HG02642 (cell line): ENCODE measurements around the gene GSE1.

Source experiments
- ATAC-seq: cut with Tn5 transposase; IDR thresholded peaks from one replicate; pipeline ENCODE4 v1.9.1; 2021; ENCODE audit warnings: mild to moderate bottlenecking; ENCODE audit not compliant: unreplicated experiment, poor library complexity

GSE1 gene

DNA sequence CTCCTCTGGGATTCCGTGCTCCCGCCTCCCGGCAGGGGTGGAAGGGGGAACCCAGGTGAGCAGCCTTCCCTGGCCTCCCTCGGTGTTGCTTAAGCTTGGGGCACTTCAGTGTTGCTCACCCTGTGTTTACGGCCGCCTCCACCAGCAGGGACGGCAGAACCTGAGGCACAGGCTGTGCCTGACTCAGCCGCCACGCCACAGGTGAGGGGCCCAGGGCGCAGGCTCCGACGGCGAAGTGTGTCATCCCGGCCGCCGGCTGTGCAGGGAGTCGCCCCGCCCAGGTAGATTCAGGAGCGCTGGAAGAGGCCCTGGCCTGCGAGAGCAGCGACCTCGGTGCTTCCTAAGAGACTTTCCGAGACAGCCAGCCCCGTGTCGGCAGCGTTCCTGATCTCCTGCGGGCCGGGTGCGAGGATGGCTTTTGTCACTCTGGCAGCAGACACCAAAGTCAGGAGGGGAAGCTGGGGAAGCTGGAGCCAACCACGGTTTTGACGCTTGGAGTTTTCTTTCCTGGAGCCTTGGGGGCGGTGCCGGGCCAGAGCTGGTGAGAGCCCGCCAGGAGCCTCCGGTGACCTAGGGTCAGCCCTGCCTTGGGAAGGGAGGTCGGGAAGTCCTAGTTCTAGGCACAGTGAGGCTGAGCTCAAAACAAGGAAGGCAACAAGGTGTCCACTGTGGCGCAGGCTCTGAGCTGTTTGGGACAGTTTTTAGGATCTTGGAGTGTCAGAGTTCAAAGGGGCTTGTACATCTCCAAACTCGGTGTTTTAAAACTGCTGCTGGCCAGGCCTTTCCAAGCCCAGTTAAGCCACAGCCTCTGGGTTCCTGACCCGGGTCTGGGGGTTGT lies 2.1 kb downstream of the GSE1 start:
- ATAC-seq = no peak

DNA sequence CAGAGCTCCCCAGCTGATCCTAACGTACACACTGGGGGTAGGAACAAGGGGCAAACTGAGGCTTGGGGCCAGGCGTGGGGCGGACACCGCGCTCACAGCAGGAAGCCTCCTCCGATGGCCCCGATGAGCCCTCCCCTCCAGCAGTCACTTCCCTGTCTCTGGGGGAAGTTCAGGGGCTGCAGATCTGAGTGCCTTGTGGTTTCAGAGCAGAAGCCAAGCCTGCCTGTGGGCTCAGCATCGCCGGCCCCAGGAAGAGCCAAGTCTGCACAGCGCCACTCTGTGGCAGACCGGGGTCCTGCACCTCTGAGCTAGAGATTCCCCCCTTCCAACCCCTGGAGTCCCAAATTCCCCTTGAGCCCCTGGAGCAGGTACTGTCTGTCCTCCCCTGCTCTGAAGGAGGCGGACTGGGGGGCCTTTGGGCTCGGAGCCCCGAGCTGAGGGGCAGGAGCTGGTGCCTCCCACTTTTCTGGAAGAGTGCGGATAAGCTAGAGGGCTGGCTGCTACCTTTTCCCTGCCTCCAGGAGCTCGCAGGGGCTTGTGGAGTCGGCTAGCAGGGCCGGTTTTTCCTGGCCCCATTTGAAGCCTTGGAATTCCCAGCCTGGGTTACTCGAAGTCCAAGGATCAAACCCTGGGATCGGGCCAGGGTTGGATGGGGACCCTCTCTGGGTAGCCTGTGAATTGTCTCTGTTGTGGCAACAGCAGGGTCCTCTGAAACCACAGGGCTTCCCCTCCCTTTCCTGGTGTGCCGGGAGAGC lies 2.9 kb downstream of the GSE1 start:
- peak; percentile 34 for ATAC-seq

DNA sequence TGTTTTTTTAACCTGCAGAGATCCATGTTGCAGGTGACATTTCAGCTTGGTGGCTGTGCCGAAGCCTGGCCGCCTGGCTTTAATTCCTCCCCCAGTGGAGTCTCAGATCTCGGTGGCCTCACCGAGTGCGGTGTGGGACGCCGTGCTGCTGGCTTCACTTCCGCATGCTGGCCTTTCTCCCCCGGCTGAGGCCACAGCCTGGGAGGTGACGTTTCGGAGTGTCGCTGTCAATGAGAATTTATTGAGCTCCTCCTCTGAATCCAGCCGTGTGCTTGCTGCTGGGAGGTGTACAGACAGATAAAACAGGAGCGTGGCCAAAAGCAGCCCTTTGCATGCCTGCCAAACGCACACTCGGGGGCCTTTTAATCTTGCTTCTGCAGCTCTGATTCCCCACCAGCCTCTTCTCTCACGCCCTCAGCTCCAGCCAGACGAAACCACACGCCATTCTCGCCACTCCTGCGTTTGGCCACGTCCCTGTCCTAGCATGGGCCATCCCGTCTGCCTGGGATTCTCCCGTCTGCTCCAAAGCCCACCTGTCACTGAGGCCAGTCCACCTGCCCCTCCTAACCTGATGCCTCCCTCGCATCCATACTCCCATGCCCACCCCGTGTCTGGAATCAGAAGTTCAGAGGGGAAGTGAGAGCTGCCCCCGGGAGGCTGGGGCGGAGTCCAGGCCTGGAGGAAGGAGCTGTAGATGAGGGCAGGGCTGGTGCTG lies 3.6 kb downstream of the GSE1 start:
- ATAC-seq = no peak

DNA sequence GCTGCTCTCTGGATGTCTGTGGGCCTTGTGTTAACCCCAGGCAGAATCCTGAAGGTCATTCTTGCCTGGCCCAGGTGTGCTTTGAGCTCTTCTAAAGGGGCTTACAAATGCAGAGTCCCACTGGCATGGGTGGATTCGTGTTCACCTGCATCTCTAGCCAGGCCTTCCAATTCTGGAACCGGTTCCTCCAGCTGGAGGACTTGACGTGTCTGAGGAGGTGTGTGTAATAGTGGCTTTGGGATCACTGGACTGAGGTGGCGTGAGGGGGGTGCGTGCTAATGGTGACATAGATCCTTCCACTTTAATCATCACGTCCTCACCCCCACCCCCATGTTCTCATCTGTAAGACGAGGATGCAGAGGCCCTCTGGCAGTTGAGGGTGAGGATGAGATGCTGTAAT lies 4.8 kb downstream of the GSE1 start:
- no peak for ATAC-seq

DNA sequence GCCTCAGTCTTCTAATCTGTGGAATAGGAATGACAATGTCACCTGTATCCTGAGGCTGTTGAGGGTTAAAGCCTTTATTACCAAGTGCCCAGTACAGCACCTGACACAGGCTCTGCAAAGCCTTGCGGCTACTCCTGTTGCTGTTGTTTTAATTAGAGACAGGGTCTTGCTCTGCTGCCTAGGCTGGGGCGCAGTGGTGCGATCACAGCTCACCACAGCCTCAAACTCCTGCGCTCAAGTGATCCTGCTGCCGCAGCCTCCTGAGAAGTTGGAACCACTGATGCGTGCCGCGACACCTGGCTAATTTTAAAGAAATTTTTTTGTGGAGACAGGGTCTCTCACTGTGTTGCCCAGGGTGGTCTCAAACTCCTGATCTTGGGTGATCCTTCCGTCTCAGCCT lies 5.4 kb downstream of the GSE1 start:
- no peak for ATAC-seq

DNA sequence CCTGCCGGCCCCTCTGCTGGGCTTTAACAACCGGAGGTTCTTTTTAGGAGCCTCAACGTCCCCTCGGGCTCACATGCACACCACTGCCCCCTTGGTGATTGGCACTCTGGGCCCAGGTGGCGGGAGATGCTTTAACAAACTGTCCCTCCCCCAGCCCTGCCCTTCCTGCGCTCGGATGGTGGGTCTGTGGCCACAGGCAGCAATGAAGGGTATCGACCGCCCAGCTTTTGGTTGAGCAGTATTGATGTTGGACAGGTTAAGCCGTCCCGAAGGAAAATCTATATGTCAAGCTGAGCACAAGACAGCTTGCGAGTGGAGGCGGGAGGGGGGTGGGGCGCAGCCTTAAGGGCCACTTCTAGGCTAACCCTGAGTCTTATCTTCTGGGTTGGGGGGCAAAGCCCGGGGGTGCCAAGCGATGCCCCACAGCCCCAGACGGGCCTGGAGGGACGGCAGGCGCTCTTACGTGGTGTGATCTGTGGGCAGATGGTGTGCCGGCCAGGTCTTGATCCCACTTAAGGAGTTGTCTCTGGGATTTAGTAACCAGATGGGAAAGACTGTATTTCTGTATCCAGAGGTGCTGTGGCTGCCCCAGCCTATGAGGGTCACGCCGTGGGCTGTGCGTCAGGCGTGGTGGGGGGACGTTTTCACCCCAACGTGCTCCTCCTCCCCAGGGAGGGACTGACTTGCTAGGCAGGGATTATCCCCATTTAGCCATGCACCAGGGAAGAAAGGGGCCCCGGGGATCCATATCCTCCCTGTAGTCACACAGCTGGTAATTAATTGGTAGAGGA lies 6.2 kb downstream of the GSE1 start:
- ATAC-seq = no peak

DNA sequence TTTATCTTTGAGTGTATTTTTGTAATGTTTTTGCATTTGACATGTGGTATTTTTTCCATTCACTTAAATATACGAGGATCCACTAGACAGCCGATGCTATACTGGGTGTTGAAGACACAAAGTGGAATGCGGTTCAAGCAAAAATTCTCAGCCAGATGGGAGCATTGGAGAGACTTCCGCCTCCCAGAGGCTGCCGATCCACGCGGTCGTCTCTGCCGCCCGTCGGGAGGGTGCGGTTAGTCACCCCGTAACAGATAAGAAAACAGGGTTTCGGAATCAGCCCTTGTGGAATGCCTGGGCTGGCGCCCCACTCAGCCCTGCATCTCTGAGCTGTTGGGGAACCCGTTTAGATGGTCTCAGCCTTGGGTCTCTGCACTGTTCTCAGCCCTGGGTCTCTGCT lies 7.3 kb downstream of the GSE1 start:
- no peak for ATAC-seq

DNA sequence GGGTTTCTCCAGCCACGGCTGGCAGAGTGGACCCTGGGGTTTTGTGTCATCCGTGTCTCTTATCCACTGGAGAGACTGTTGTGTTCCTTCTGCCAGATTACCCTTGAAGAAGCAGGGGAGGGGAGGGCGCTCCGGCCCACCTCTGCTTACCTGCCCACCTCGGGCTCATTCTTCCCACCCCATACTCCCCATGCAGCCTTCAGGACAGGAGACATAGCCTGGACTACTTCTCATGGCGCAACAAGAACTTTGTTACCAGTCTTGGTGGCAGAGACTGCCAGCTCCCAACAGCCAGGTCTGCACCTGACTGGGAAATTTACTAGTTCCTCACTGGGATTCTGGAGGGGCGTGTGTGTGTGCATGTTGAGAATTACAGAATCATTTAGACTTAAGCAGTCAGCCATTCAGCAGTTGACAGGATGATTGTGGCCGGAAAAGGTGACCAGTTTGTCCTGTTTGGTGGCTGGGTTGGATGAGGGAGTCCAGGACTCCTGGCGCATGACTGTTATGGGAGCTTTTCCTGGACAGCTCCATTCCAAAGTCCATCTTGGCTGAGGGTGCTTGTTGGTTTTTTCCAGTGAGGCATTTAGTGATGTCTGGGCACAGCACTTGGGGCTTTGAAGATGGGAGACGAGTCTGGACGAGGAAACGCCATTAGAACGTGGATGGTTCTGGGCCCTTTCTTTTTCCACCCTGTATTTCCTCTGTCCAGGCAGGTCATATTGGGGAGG lies 8.7 kb downstream of the GSE1 start:
- no peak for ATAC-seq

DNA sequence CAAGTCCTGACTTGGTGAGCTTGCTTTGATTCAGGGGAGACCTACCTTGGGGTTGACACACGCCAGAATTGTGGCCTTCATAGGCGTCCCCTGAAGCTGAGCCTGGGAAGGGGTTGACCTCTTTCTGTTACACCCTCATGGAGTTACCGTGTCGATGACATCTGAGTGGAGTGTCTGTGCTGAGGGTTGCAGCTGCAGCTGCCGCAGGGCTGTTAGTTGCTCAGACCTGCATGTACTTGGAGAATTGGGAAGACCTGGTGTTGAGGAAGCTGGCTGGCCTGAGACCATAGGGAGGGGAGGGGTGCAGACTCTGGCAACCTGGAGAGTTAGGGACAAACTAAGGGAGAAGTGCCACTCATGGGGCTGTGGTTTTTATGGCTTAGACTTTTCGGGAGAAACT lies 9.6 kb downstream of the GSE1 start:
- ATAC-seq = no peak

DNA sequence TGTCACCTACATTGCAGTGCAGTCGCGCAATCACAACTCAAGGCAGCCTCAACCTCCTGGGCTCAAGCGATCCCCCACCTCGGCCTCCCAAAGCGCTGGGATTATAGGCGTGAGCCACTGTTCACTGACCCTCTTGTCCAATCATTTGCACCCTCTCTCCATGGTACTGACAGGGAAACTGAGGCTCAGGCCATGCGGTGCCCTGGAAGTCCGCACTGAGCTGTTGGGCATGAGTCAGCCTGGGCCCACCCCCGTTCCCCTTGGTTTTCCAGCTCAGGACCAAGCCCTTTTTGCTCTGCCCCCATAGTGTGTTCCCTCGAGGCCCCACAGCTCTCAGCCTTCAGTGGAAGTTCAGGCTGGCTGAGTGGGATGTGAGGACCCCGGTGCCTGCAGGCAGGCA lies 10.1 kb downstream of the GSE1 start:
- ATAC-seq = no peak

DNA sequence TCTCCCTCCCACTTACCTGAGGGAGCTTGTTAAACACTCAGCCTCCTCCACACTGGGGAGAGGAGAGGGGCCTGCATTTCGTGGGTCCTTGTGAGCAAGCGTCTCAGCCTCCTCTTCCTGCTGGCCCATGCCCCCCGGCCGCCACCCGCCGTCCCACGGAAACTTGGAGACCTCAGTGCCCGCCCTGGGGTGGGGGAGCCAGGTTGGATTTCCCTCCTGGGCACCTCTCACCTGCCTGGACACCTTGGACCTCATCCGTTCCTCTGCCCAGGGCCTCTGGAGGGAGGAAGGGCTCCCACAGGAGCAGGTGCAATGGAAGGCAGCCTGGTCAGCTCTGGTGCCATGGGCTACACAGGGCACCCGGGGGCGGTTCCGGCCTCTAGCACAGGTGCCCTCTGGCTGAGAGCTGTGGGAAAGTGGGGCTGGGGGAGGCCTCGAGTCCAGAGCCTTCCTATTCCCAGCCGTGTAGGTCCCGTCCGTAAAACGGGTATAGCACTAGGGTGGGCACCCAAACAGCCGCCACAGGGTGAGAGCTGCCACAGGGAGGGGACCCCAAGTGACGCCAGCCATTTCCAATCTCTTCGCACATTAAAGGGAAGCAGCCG lies 11.0 kb downstream of the GSE1 start:
- no peak for ATAC-seq

DNA sequence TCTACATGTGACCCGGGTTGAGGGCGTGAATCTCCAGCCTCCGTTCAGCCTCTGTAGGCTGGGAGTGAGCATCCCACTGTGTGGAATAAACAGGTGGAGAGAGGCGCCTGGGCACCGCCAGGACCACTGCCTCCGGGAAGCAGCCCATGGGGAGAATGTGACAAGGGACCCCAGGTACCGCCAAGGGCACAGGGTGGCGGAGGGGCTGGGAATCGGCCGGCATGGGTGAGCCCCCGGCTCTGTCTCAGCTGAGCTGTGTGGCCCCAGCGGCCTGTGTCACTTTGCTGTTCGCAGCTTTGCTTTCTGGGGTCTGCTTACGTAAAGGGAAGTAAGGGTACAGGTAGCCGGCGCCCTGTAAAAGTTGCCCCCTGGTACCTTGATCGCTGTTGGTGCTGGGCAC lies 11.5 kb downstream of the GSE1 start:
- ATAC-seq = no peak

DNA sequence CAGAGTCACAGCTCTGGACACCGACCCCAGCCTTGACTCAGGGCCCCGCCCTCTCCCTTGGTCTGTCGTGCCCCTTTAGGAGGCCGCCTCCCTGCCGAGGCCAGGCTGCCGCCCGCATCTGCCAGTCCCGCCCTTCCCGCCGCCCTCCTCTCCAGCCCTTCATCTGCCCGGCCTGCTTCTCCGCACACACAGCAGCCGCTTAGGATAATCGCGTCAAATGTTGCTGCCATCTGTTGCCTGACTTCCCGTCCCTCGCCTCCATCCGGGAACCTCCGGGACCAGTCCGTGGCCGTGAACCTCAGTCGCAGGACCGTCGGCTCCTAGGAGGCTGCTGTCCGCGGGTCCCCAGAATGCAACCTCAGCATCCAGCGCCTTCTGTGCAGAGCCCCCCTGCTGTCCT lies 11.9 kb downstream of the GSE1 start:
- no peak for ATAC-seq

DNA sequence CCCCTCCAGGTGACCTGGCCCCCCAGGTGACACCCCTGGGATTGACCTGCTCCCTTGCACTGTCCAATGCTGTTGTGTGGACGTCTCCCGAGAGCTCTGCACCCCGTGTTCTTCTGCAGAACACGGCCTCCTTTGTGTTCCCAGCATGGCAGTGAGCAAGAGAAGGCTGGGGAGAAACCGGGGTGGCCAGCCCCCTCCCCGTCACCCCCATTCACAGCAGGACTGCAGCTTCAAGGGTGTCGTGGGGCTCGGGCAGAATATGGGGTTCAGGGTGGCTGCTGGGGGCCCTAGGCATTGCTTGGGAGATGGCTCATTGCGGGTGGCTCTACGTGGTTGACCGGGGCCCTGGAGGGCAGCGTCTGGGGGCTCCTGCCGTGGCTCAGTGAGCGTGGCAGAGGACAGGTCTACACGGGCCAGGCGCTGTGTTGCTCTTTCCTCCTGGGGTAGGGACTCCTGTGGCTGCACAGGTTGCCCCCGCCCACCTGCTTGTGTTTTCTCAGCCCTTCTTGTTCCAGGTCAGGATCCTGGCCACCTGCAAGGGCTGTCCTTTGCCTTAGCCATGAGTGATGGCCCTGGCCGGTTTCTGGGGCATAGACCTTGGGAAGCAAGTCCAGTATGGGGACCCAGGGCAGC lies 12.5 kb downstream of the GSE1 start:
- no peak for ATAC-seq

DNA sequence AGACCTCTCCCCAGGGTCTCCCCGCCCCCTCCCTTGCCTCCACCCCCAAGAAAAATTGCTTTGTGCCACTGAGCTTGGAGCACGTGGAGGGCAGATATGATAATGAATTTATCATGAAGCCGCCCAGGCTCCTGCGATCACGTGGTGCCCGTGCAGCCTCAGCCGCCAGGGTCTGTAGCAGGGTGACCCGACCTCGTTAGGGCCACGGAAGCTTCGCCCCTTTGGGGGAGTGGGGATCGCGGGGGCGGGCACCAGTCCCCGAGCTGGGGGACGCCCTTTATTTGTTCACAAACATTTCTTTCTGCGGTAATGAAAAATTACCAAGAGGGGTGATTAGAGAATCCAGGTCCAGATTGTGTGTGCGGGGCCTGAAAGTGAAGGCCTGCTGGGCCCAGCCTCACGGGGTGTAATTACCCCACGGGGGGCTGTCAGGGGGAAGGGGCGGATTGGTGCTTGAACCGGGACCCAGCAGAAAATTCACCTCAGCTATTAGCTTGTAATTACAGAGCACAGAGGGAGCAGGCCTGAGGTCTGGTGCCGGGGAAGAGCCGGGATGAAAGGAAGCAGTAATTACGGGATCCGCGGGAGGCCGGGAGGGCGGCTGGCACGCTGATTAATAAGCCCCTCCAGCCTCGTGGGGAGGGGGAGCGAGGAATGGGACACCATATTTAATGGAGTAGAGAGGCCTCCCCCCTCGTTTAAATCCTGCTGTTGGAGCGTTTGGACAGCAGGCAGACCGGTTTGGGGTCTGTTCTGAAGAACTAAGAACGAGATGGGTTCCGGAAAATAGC lies 13.3 kb downstream of the GSE1 start:
- no peak for ATAC-seq

DNA sequence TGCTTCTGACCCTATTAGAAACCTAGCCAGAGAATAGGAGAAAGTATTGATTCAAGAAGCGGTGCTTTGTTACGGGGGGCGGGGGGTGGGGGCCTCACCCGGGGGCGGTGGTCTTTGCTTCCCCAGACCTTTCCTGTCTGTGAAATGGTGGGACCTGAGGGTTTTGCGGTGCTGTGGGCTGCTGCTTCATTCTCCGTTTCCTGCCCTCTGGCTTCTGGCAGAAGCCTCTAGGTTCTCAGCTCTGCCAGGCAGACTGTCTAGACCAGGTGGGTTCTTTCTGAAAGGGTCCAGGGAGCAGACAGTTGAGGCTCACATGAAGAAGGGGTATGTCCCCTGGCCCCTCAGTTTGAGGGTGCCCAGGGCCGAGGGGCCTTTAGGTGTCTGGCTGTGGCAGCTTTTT lies 14.0 kb downstream of the GSE1 start:
- ATAC-seq = no peak

DNA sequence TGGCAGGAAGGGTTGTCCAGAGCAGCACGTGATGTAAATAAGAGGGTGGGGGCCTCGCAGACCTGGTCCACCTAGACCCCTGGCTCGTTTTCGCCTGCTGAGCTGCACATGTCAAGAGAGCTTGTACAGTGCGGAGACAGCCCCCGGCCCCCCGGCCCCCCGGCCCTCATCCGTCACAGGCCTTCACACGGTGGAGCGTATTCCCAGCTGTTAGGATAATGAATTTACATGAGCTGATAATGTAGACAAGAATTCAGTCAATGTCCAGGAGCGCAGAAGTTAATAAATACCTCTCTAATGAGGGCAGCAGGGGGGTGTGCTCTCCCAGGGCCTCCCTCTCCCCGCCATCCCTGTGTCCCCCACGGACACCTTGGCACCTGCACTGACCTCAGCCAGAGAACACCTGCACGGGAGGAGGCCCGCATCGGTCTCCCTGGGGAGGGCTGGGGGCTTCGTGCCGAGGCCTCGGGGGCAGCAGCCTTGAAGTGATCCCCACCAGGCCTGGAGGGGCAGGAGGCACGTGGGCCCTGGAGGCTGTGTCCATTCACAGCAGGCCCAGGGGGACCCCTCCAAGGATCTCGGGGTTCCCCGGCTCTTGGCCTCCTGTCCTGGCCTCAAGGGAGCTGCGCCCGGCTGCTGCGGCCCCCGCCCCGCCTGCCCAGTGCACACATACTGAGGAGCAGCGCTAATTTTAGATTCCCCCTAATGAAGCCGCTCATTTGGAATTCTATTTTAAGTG lies 14.6 kb downstream of the GSE1 start:
- no peak for ATAC-seq

DNA sequence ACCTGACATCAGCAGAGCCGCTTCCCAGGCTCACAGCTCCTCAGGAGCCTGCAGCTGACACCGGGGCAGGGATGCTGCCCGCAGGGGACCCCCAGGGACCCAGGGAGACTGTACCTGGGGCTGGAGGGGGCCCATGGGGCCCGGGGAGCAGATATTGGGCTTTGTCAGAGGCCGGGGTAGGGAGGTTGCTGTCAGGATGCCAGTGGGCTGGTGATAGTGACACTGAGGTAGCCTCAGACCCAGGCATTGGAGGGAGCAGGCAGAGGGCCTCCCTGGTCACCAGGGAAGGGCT lies 15.1 kb downstream of the GSE1 start:
- no peak for ATAC-seq
